CD4-positive, alpha-beta T cell treated with Interleukin-4 for 1 hour (primary cell): ENCODE data around the gene LRRC10B.

Experiments used
- DNase-seq, 2 donors: peaks; one replicate each; pipeline ENCODE4 v3.0.0-alpha.2; 2020 to 2022

The LRRC10B gene

DNA sequence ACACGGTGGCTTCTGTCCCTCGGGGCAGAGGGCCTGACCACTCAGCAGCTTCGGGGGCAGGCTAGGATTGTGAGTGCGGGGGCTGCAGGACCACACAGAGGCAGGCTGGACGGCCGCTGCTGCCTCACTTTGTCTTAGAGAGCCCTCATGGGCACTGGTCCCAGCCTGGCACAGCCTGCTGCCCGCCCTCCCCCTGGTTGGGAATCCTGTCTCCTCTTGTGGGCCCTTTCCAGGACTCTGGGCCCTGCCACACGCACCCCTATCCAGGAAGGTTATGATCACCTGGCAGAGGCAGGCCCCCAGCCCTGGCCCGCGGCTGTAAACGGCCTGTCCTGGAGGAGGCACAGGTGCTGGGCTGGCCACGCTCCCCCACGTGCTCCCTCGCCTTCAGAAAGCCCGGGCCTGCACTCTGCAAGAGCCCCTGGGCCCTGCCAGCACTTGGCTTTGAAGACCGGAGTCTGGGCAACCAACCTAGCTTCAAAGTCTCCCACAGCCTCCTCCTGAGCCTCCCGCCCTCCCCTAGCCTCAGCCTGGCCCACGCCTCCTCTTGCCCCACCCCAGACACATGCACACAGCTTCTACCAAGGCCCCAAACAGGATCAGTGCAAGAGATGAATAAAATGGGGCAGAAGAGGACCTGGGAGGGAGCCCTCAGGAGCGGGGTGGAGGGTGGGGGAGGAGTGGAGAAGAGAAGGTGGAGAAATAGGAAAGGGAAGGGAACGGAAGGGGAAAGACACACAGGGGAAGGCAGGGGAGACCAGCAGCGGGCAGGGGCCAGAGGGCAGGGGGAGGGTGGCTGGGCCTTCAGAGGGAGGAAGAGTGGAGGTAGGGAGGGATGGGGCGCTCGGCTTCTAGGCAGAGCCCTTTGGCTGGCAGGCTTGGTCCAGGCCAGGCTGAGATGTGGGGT lies 41.4 kb downstream of the LRRC10B start:
- DNase-seq = no peak

GRCh38 chr11:61550665-61551227 lies 42.2 kb downstream of the LRRC10B start:
- no peak for DNase-seq

DNA sequence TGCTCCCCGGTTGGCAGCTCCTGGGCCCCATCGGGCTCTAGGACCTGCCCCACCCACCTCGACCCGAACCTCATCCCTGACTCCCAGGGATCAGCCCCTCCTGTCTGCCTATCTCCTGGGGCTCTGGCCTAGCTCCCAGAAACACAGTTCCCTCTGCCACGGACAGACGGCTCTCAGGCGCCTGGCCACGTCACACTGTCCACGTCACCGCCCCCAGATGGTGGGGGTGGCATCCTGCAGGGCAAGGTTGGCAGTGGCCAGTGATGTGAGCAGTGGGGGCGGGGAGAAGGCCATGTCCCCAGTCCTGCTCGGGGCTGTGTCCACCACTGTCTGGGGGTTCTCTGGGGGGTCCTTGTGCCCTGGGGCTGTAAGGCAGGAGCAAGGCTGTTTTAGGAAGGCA lies 43.1 kb downstream of the LRRC10B start:
- DNase-seq = no peak

DNA sequence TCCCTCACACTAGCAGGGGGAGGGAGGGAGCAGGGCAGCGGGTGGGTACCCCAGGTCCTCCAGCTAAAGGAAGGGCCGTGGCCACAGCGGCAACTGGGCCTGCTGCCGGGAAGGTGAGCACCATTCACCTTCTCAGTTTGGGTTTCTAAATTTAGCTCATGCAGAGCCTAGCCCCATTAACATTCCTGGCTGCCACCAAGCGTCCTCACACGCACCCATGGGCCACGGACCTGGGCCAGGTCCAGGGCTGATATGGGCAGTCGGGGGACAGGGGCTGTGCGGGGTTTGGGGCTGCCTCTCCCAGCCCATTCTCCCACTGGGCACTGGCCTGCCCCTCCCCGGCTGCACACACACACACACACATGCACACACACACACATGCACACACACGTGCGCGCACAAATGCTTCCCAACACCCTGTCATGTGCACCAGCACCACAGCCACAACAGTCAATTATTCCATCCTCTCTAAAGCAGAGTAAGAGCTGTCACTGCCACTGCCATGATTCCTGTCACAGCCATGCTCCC lies 43.6 kb downstream of the LRRC10B start:
- no peak for DNase-seq

- no peak for DNase-seq
These were observed 45.0 kb downstream of the LRRC10B start for GRCh38 chr11:61553373-61554171.

- no peak for DNase-seq
These were observed 45.8 kb downstream of the LRRC10B start for GRCh38 chr11:61554172-61554988.

DNA sequence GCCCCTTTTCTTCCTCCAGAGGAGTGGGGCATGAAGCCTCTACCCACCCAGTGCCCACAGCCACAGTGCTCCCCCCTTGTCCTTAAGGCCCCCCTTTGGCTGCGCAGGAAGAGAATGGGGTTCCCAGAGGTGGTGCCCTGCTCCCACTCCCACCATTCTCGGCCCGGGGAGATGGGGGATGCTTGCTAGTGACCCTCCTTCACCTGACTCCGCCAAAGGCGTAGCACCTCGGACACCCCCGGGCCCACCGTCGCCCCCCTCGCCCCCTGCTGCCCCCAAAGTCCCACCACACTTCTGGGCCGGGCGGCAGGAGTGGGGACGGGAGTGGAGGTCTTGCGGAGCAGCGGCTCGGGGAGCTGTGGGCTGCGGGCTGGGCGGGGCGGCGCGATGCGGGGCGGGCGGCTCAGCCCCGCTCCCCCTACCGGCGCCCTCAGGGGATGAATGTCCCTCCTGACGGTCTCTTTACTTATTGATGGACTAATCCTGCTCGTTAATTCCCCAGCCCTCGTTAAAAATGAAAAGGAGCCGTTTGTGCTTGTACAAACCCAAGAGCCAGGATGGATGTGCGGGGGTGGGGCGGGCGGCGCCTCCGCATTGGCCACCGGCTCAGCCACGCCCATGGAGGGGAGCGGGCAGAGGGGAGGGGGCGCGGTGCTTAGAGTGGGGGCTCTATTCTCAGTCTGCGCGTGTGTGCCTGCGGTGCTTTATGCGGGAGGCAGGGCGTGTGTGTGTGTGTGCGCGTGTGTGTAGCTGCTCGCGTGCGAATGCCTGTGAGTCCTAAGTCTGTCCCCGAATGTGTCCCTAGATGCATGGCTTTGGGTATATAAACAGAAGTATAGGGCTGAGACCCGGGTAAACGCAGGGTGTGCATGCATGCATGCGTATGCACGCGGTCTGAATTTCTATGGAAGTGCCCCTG lies 46.8 kb downstream of the LRRC10B start:
- DNase-seq = no peak

DNA sequence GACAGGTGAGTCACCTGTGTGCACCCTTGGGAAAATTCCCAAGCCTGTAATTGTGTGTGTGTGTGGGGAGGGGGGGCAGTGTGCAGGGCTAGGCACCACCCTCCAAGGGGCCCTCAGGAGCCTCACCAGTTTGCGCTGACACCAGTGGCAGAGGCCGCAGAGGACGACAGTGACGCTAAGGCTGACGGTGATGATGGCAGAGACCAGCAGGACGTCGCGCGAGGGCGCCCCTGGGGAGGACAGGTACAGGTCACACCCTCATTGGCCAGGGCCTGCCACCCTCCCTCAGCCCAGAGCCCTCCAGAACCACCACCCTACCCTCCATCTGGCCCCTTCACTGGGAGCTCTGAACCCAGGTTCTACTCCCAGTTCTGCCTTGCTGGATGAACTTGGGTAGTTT lies 47.4 kb downstream of the LRRC10B start:
- DNase-seq = no peak

DNA sequence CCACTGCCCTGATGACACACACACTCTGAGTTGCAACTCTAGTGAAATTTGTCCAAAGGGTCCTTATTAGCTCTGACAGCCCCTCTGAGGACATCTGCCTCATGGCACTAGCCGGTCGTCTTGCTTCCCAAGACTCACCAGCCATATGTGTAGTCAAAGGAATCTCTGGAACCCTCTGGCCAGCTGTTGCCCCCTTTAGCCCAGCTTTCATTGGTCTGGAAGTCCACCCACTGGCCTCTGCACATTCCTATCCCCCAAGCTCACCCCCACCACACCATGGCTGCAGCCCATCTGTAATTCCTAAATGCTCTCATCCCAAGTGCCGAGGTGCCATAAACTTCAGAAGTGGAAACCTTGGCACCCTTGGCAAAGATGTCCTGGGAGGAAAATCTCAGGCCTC lies 48.1 kb downstream of the LRRC10B start:
- no peak for DNase-seq
